HG03060 (cell line): ENCODE data around the gene SPOCK2.

ENCODE experiments used
- ATAC-seq: cut with Tn5 transposase; IDR thresholded peaks from one replicate; pipeline ENCODE4 v1.9.1; 2021; ENCODE audit warnings: low read depth, moderate number of reproducible peaks; ENCODE audit not compliant: unreplicated experiment

Gene SPOCK2

DNA sequence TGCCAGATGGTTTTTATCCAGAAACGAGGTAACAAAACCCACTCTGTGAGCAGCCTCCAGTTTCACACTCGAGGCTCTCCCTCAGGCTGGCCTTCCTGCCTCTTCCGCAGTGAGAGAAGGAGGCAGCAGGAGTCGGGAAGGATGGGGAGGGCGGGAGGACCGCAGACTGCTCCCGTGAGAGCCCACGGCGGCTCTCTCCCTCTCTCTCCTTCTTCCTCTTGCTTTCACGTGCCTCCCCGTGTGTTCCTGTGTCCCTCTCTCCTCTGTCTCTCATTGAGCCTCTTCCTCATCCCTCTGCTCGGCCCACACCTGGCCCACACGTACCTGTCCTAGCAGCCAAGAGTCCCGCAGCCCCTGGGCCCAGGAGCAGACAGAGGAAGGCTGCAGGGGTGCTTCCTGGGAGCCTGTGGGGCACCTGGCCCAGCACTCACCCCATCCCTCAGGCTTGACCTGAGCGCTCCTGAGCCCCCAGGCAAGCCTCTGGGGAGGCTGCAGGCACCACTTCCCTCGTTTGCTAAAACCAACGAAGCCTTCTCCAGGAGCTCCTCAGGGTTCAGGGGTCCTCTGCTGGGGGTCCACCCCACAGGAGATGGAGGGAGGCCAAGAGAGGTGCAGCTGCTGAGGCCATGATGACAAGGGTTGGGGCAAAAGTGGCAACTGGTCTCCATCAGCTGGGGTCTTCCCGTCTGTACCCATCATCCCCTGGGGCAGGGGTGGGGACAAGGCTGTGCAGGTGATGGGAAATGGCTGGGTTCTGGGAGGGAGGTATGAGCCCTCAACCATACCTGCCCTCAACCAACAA lies 13.6 kb downstream of the SPOCK2 start:
- no peak for ATAC-seq

GRCh38 chr10:72073708-72074573 lies 14.4 kb downstream of the SPOCK2 start:
- no peak for ATAC-seq

- ATAC-seq = no peak
Measured at GRCh38 chr10:72072639-72073038, 15.7 kb downstream of the SPOCK2 start.

- ATAC-seq = no peak
Measured at GRCh38 chr10:72072046-72072445, 16.3 kb downstream of the SPOCK2 start.

DNA sequence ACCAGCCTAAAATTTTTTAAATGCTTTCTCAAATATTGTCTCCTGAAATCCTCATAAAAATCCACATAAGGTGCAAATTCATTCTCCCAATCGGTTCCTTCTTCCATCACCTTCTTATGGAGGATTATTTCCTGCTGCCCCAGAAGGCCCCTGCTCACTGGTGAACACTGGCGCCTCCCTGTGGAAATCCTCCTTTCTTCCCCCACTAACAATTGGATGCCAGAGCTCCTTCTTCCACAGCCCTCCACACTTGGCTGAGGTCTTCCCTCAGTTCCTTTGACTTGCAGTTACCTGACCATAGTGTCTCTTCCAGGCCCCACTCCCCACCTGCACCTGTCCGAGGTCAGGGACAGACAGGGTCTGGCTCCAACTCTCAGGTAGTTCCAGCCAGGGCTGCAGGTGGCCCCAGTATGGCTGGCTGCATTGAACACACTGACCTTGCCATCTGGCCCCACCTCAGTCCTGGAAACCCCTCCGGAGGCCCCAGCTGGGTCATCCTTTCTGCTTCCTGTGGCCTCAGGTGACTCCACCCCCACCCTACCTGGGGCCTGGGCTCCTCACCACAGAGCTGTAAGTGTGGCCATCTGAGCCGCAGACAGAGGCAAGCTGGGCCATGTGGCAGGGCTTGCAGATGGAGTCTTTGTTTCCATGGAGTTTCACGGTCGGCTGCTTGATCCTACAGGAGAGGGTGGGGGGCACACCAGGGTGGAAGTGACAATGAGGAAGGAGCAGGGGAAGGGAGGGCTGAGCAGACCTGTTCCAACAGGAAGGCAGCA lies 18.4 kb downstream of the SPOCK2 start:
- no peak for ATAC-seq

GRCh38 chr10:72068901-72069446 lies 19.4 kb downstream of the SPOCK2 start:
- no peak for ATAC-seq

DNA sequence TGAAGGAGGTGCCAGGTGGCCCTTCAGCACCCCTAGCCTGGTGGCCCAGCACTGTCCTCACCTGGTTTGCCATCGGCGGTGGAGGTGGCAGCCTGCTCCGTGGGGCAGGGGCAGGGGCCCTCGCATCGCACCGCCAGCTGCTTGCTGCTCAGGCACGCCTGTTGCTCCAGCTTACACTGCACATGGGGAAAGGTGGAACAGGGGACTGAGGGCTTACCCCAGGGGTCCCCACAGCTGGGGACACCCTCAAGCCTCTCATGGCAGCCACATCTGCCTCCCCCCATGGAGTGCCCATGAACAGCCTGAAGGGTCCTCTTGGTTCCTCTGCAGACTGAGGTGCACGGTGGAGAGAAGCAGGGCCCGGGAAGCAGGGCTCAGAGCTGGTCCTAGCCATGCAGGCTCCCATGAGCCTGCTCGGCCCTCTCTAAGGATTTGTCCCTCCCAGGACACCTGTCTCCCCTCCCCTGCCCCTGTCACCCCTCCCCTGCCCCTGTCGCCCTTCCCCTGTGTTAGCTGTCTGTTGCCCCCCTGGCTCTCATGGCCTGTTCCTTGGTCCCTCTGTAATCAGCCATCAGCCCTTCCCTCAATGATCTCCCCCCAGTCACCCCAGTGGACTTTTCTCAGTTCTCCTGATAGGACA lies 20.1 kb downstream of the SPOCK2 start:
- no peak for ATAC-seq

DNA sequence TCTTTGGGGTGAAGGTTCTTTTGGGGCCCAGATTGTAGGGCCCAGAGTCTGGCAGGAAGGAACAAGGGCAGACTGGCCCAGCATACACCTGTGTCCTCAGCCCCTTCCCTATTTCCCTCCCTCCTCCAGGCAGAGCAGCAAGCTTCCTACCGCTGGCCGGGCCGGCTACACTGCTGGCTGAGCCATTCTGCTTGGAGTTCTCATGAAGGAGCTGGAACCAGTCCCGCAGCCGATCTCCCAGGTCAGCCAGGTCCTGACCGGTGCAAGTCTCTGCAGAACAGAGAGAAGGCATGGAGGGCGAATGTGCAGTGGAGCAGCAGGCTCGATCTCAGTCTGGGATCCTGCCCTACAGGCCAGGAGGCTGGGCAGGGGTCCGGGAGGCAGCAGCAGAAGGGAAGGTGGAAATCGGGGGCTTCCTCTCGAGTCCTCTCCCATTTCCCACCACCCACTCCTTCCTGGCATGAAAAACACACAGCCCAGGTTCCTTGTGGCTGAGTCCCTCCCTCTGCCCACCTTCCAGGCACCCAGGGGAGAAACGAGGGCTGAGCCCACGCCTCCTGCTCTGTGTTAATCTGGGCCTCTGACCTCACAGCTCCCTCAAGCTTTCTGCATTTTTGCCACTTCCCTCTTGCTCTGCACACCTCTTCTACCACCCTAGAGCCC lies 20.8 kb downstream of the SPOCK2 start:
- no peak for ATAC-seq

DNA sequence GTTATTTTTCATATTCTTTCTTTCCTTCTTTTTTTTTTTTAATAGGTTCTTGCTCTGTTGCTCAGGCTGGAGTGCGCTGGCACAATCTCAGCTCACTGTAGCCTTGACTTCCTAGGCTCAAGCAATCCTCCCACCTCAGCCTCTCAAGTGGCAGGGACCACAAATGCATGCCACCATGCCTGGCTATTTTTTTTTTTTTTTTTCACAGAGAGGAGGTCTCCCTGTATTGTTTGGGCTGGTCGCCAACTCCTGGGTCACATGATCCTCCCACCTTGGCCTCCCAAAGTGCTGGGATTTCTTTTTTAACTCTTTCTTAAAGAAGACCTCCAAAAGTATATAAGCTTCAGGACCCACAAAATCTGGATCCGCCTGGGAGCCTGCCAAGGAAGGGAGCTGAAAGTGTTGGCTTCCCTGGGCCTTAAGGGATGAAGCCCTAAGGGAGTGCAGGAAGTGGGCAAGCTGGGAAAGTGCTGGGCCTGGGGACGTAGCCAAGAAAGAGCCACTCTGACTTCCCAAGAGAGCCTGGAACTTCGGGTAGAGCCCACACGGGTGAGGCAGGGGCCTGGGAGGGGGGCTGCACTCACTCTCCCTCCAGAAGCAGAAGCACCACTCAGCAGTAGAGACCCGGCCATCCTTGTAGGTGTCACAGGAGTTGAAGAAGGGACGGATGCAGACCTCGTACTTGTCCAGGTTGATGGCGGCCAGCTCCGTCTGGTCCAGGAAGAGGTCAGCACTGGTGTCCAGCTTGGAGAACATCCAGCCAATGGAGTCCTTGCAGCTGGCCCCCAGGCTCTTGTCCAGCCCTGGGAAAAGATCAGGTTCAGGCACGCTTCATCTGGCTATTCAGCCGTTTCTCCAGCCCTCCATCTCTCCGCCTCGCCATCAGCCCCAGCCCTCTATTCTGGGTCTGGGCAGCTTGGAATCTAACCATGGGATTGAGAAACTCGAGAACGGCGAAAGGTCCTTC lies 21.8 kb downstream of the SPOCK2 start:
- ATAC-seq = no peak

GRCh38 chr10:72065439-72066025 lies 22.8 kb downstream of the SPOCK2 start:
- no peak for ATAC-seq

GRCh38 chr10:72063703-72064391 lies 24.5 kb downstream of the SPOCK2 start:
- no peak for ATAC-seq

DNA sequence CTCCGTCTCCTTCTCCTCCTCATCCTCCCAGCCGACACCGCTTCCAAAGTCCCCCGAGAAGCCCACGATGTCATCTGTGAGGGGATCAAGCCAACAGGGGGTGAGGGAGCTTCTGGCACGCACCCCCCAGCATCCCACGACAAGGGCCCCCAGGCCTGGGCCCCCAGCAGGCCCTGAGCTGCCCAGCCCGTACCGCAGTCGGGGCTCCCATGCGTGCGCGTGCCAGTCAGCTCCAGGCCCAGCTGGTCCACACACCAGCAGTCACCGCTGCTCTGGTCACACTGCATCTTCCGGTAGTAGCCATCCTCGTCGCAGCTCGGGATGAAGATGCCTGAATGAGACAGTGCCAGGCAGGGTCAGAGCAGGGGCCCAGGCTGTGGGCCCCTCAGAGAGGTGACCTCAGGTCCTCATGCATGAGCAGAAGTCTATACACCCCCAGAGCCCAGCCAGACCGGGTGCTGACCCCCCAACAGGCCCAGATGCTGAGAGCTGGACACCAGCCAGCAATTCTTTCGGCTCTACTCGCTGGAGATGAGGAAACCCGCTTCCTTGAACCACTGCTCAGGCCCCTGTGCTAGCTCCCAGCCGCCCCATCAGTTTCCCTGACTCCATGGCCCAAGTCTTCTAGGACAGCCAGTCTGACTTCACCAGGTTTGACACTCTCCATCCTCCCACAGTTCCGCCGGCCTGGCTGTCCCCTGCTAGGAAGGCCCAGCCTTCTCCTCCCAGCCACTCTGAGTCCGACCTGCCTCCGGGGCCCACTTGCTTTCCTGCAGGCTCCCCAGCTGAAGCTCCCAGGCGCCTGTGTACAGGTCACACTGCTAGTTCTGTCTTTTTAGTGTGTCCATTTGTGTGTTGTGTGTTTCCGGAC lies 25.3 kb downstream of the SPOCK2 start:
- ATAC-seq = no peak

GRCh38 chr10:72062382-72062781 lies 26.0 kb downstream of the SPOCK2 start:
- no peak for ATAC-seq

GRCh38 chr10:72061930-72062329 lies 26.4 kb downstream of the SPOCK2 start:
- ATAC-seq = no peak

DNA sequence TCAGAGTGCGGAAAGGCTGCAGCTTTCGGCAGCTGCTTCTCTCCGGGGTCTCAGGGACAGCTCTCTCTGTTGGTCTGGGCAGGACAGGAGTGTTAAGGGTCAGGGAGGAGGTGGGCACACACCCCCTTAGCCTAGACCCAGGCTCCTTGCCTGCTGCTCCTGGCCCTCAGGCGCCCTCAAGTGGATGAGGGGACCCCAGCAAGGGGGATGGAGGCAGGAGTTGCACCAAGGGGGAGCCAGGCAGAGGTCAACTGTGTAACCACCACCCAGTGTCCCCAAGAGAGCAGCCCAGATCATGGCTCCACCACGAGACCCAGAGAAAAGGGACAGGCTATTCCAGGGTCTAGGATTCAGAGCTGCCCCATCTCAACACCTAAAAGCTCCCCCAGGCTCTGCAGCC lies 26.9 kb downstream of the SPOCK2 start:
- no peak for ATAC-seq
